Tibial nerve (tissue), 4 donors: ENCODE results near the gene SP2. TPM values are rescaled to one million over a fixed set of nuclear protein-coding genes. Genes with fewer than 3 reads are reported as not detected.

Experiments used
- DNase-seq, 2 donors: peaks; one replicate each; pipeline ENCODE4 v3.0.0-alpha.2; 2019; ENCODE audit warnings: low spot score in 2 of 2
- H3K27ac ChIP-seq, 4 donors: fragments of 200-600 bp; sonication (generic) in 3 of 4; one replicate each; pipeline ENCODE4 v1.5.1; 2017 to 2019; ENCODE audit warnings: mild to moderate bottlenecking in 1 of 4
- H3K27me3 ChIP-seq, 2 donors: fragments of 200-600 bp; sonication (generic) in 1 of 2; one replicate each; pipeline versions ENCODE4 v1.5.1 to v1.6.0; 2017 to 2019
- H3K36me3 ChIP-seq, 3 donors: fragments of 200-600 bp; sonication (generic); one replicate each; pipeline ENCODE4 v1.5.1; 2018 to 2019
- H3K4me1 ChIP-seq, 4 donors: fragments of 200-600 bp; sonication (generic) in 3 of 4; one replicate each; pipeline ENCODE4 v1.5.1; 2017 to 2019
- H3K4me3 ChIP-seq, 4 donors: fragments of 200-600 bp; sonication (generic) in 3 of 4; one replicate each; pipeline ENCODE4 v1.5.1; 2017 to 2019; ENCODE audit warnings: mild to moderate bottlenecking in 1 of 4, moderate library complexity in 1 of 4
- H3K9me3 ChIP-seq, 4 donors: fragments of 200-600 bp; sonication (generic) in 3 of 4; one replicate each; pipeline ENCODE4 v1.5.1; 2017 to 2019
- CTCF ChIP-seq, 5 experiments: fragments of 200-600 bp in 3 of 5; fragments of 450-650 bp in 2 of 5; sonication (generic) in 3 of 5; IDR thresholded peaks; one replicate each; pipeline ENCODE4 v1.5.1; 2016 to 2019; ENCODE audit warnings: antibody characterized with exemption in 5 of 5, mild to moderate bottlenecking in 3 of 5, moderate library complexity in 2 of 5
- EP300 ChIP-seq, 2 donors: sonication (generic); formaldehyde crosslinking; IDR thresholded peaks; one replicate each; pipeline ENCODE4 v1.6.1; 2017; ENCODE audit warnings: antibody characterized with exemption in 2 of 2, mild to moderate bottlenecking in 1 of 2
- POLR2A ChIP-seq, 2 donors: fragments of 450-650 bp; IDR thresholded peaks; one replicate each; pipeline ENCODE4 v1.6.1; 2017; ENCODE audit warnings: antibody characterized with exemption in 2 of 2, mild to moderate bottlenecking in 2 of 2, moderate library complexity in 2 of 2
- WGBS, 2 donors: methylation state at CpG; one replicate each; pipeline ENCODE4 v1.1.5; 2018; 5-methylcytosine and 5-hydroxymethylcytosine counted together
- total RNA-seq, 4 donors: library from RNA; depleted of rRNA; stranded (reverse); fragments of >200 nt; gene quantifications; one replicate each; pipeline ENCODE4 v1.1.0, GENCODE V29; 2016

The SP2 gene
- total RNA-seq, 4 donors from 2014 or later: 5.9 to 7.2 (median 7.1) TPM

- TF ChIP-seq POLR2A (IDR thresholded peaks at IDR 0.05) (no peak), CTCF (IDR thresholded peaks at IDR 0.05) (no peak), EP300 (IDR thresholded peaks at IDR 0.05) (no peak)
- WGBS, 2 donors: 23 to 30% methylated on average over 3 of the region's 3 CpGs
- Histone ChIP-seq H3K27ac (no peak overlapping the region), H3K4me3 (no peak overlapping the region), H3K36me3 (no peaks in the 10 kb centered on the region), H3K27me3 (peaks cover 4 to 98% of the 10 kb centered on the region in 2 donors), H3K4me1 (peaks cover 0 to 19% (median 12%) of the 10 kb centered on the region in 4 donors), H3K9me3 (no peaks in the 10 kb centered on the region)
- DNase-seq: no peak
Measured at GRCh38 chr17:47855737-47856136, 40.3 kb upstream of the SP2 start.

- H3K36me3 ChIP-seq: no peaks in the 10 kb centered on the region
- peaks cover 4 to 93% of the 10 kb centered on the region in 2 donors for H3K27me3 ChIP-seq
- H3K27ac ChIP-seq: no peak overlapping the region
Measured at GRCh38 chr17:47856830-47857229, 39.2 kb upstream of the SP2 start.

GRCh38 chr17:47857551-47858455, 38.2 kb upstream of the SP2 start:
- no peak for DNase-seq
- TF ChIP-seq EP300 (IDR thresholded peaks at IDR 0.05) (no peak), CTCF (IDR thresholded peaks at IDR 0.05) (no peak), POLR2A (IDR thresholded peaks at IDR 0.05) (no peak)
- Histone ChIP-seq H3K4me1 (no peaks in the 10 kb centered on the region), H3K4me3 (no peak overlapping the region), H3K27ac (no peak overlapping the region), H3K27me3 (peaks cover 4 to 83% of the 10 kb centered on the region in 2 donors), H3K9me3 (no peaks in the 10 kb centered on the region), H3K36me3 (no peaks in the 10 kb centered on the region)
- WGBS, 2 donors: 60 to 61% methylated on average over 16 of the region's 16 CpGs

More at GRCh38 chr17:47856830-47857229, 39.2 kb upstream of the SP2 start:
- Histone ChIP-seq H3K4me1 (peaks cover 0 to 8% (median 1%) of the 10 kb centered on the region in 4 donors), H3K9me3 (no peaks in the 10 kb centered on the region), H3K4me3 (no peak overlapping the region)
- TF ChIP-seq EP300 (IDR thresholded peaks at IDR 0.05): no peak
- no peak for TF ChIP-seq CTCF (IDR thresholded peaks at IDR 0.05)
- TF ChIP-seq POLR2A (IDR thresholded peaks at IDR 0.05): no peak
- no peak for DNase-seq

GRCh38 chr17:47860386-47860785, 35.6 kb upstream of the SP2 start:
- no peak for TF ChIP-seq EP300 (IDR thresholded peaks at IDR 0.05)
- TF ChIP-seq POLR2A (IDR thresholded peaks at IDR 0.05): no peak
- no peak for TF ChIP-seq CTCF (IDR thresholded peaks at IDR 0.05)
- Histone ChIP-seq H3K9me3 (no peaks in the 10 kb centered on the region), H3K4me1 (no peaks in the 10 kb centered on the region), H3K36me3 (no peaks in the 10 kb centered on the region), H3K27ac (no peak overlapping the region), H3K4me3 (no peak overlapping the region), H3K27me3 (peaks cover 0 to 59% of the 10 kb centered on the region in 2 donors)
- 60 to 70% methylated on average over 5 of the region's 5 CpGs for WGBS, 2 donors
- no peak for DNase-seq
